HepG2 (cell line): ENCODE results near the gene SLCO1C1. TPM values are rescaled to one million over a fixed set of nuclear protein-coding genes. Genes with fewer than 3 reads are reported as not detected.
"Not testable (repeated sequence)": the region's sequence is repeated elsewhere in the genome, so short reads cannot be mapped to it uniquely, and the experiment has no call there.

Experiments
- ATAC-seq: fragments of 200-7000 bp; cut with Tn5 transposase; 3 replicates; pipeline ENCODE4 v1.9.1; 2020; ENCODE audit warnings: mild to moderate bottlenecking, moderate library complexity
- BruUV-seq: library from RNA; stranded (reverse); fragments of 400-500 nt; replicated peaks from 2 replicates; lab custom pipeline; 2021; lab: Mats Ljungman, UMichigan
- CTCF ChIA-PET: fragments of 300-600 bp; formaldehyde crosslinking; extraction: SDS; loops from one replicate; lab custom pipeline; 2021; ENCODE audit warnings: low total read pairs, inconsistent platforms, low intra/inter-chr PET ratio; lab: Yijun Ruan, JAX
- POLR2A ChIA-PET: fragments of 350-600 bp; sonication (Branson Sonifier 250); formaldehyde crosslinking; loops from one replicate; lab custom pipeline; 2020; ENCODE audit warnings: antibody characterized with exemption, inconsistent platforms; lab: Yijun Ruan, JAX
- DNase-seq: peaks from one replicate; pipeline ENCODE4 v3.0.0-alpha.2; 2015; ENCODE audit warnings: low spot score
- FAIRE-seq: peaks from 3 replicates; lab custom pipeline; 2011; peaks lifted over from hg19 to GRCh38; lab: Jason Lieb, UNC
- H2AFZ ChIP-seq: one replicate; pipeline ENCODE4 v1.6.1; 2011; ENCODE audit warnings: low read length, inconsistent platforms
- H3K27ac ChIP-seq: fragments of 300-600 bp; 3 replicates; pipeline ENCODE4 v1.8.0; 2011; ENCODE audit warnings: mixed run types, mild to moderate bottlenecking, mixed read lengths, low read length, inconsistent platforms; ENCODE audit not compliant: insufficient read depth; ENCODE audit errors: extremely low read length
- H3K27me3 ChIP-seq, 2 experiments: fragments of 200-600 bp in 1 of 2; 2 replicates in 1 of 2; 3 replicates in 1 of 2; pipeline versions ENCODE4 v1.6.0 to v1.8.0; 2011; ENCODE audit warnings: low read length in 2 of 2, mild to moderate bottlenecking in 2 of 2, moderate library complexity in 2 of 2, inconsistent platforms in 1 of 2; ENCODE audit not compliant: insufficient read depth in 2 of 2, control insufficient read depth in 1 of 2
- H3K36me3 ChIP-seq, 2 experiments: fragments of 200-600 bp in 1 of 2; replicated peaks in 1 of 2; 2 replicates in 1 of 2; 3 replicates in 1 of 2; pipeline versions ENCODE4 v1.5.1 to v1.8.0; 2011; ENCODE audit warnings: low read length in 2 of 2, inconsistent platforms in 1 of 2; ENCODE audit not compliant: insufficient read depth in 2 of 2, control insufficient read depth in 1 of 2
- H3K4me1 ChIP-seq: 2 replicates; pipeline ENCODE4 v1.5.1; 2012; ENCODE audit warnings: low read length, inconsistent platforms; ENCODE audit not compliant: insufficient read depth
- H3K4me2 ChIP-seq: 2 replicates; pipeline ENCODE4 v1.6.0; 2011; ENCODE audit warnings: low read depth, low read length, inconsistent platforms
- H3K4me3 ChIP-seq, 3 experiments: fragments of 200-600 bp in 1 of 3; sonication (generic), shearing (Covaris generic) in 1 of 3; replicated peaks in 1 of 3; 2 replicates each; pipeline ENCODE4 v1.5.1; 2011 to 2016; ENCODE audit warnings: low read length in 3 of 3, inconsistent platforms in 2 of 3, low read depth in 2 of 3, mild to moderate bottlenecking in 2 of 3, control low read depth in 1 of 3, mixed read lengths in 1 of 3; ENCODE audit not compliant: insufficient read depth in 1 of 3
- H3K79me2 ChIP-seq: one replicate; pipeline ENCODE4 v1.6.1; 2011; ENCODE audit warnings: low read length, inconsistent platforms; ENCODE audit not compliant: insufficient read depth
- H3K9ac ChIP-seq: 2 replicates; pipeline ENCODE4 v1.6.0; 2011; ENCODE audit warnings: mild to moderate bottlenecking, low read depth, low read length, inconsistent platforms; ENCODE audit not compliant: insufficient read depth
- H3K9me3 ChIP-seq: 2 replicates; pipeline ENCODE4 v1.5.1; 2012; ENCODE audit warnings: mild to moderate bottlenecking, low read length
- H4K20me1 ChIP-seq: 2 replicates; pipeline ENCODE4 v1.6.0; 2011; ENCODE audit warnings: inconsistent platforms, mild to moderate bottlenecking, low read length, moderate library complexity; ENCODE audit not compliant: insufficient read depth
- FOXM1 ChIP-seq: sonication (generic); formaldehyde crosslinking; IDR thresholded peaks from 2 replicates; pipeline ENCODE4 v1.5.0; 2020; ENCODE audit warnings: missing genetic modification reagents
- NPAS2 ChIP-seq: sonication (generic); formaldehyde crosslinking; IDR thresholded peaks from 2 replicates; pipeline ENCODE4 v1.8.0; 2022; ENCODE audit warnings: mild to moderate bottlenecking, missing genetic modification reagents, borderline replicate concordance
- TOPORS ChIP-seq: sonication (generic); formaldehyde crosslinking; IDR thresholded peaks from 2 replicates; pipeline ENCODE4 v1.8.0; 2023; ENCODE audit warnings: mild to moderate bottlenecking, missing genetic modification reagents
- ZSCAN20 ChIP-seq: sonication (generic); formaldehyde crosslinking; IDR thresholded peaks from 2 replicates; pipeline ENCODE4 v1.4.0; 2020; ENCODE audit warnings: missing genetic modification reagents, mild to moderate bottlenecking, borderline replicate concordance
- ZSCAN5A ChIP-seq: sonication (generic); formaldehyde crosslinking; IDR thresholded peaks from 2 replicates; pipeline ENCODE4 v1.8.0; 2022; ENCODE audit warnings: mild to moderate bottlenecking, missing genetic modification reagents, borderline replicate concordance
- WGBS: methylation state at CpG from one replicate; pipeline ENCODE4 v1.1.6; 2017; ENCODE audit warnings: low lambda C conversion rate; 5-methylcytosine and 5-hydroxymethylcytosine counted together
- in situ Hi-C: cut with HindIII; loops from 2 replicates; pipeline ENCODE4 v1.10.0; 2017; ENCODE audit warnings: low pct_unique_long_range_greater_than_20kb; ENCODE audit not compliant: extremely low pct_ligation_motif_present
- intact Hi-C: fragments of 100-400 bp; cut with micrococcal nuclease; formaldehyde crosslinking; loops from one replicate; pipeline ENCODE4 v1.10.0; 2022; ENCODE audit not compliant: unreplicated experiment
- polyA plus RNA-seq, 8 experiments: library from polyadenylated mRNA; depleted of rRNA in 3 of 8; stranded (reverse) in 7 of 8; unstranded in 1 of 8; fragments of >200 nt; fragmentation: Illumina TruSeq in 4 of 8; extraction: Trizol in 4 of 8; gene quantifications; 2 replicates each; pipeline versions ENCODE4 v1.2.1 to v1.2.3, GENCODE V29; 2011 to 2016; ENCODE audit warnings: low read depth in 4 of 8, missing spikeins in 1 of 8, mixed read lengths in 1 of 8; ENCODE audit not compliant: insufficient read depth in 1 of 8
- total RNA-seq, 5 experiments: library from RNA; depleted of rRNA; stranded (reverse); fragments of >200 nt; fragmentation: Illumina TruSeq; extraction: Trizol; gene quantifications; 2 replicates each; pipeline ENCODE4 v1.2.3, GENCODE V29; 2016; ENCODE audit warnings: low read depth in 1 of 5

SLCO1C1 gene
- total and polyA plus RNA-seq, 2 of the 13 experiments (the other 11 are each of a cell fraction or from before 2014, with no cell fraction given) = not detected

DNA sequence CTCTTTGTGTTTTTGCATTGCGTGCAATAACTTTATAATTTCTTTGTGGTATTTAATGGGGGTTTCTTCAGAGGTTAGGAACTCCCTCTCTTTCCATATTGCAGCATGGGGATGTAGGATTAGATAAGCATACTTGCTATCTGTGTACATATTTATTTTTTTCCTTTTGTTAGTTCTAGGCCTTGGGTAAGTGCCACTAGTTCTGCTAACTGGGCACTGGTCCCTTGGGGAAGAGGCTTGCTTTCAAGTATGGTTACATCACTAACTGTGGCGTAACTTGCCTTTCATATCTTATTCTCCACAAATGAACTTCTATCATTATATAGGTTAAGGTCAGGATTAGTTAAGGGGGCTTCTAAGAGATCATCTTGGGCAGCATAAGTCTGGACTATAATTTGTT lies 83.8 kb downstream of the SLCO1C1 start:
- BruUV-seq = no TSS peak
- Histone ChIP-seq H3K36me3 (no peaks in the 10 kb centered on the region), H3K9me3 (no peaks in the 10 kb centered on the region), H3K79me2 (no peaks in the 10 kb centered on the region), H4K20me1 (no peaks in the 10 kb centered on the region), H3K4me1 (no peaks in the 10 kb centered on the region), H2AFZ (no peak overlapping the region), H3K27me3 (no peaks in the 10 kb centered on the region), H3K4me2 (no peak overlapping the region), H3K9ac (no peak overlapping the region), H3K4me3 (no peak overlapping the region), H3K27ac (no peak overlapping the region)
- no peak for TF ChIP-seq FOXM1 (CRISPR knock-in tag)
- TF ChIP-seq NPAS2 (CRISPR knock-in tag) = no peak
- no peak for TF ChIP-seq ZSCAN5A (CRISPR knock-in tag)
- no peak for TF ChIP-seq TOPORS (CRISPR knock-in tag)
- no peak for TF ChIP-seq ZSCAN20 (CRISPR knock-in tag)
- no peak for DNase-seq
- intact Hi-C loops (no loop called here), in situ Hi-C loops (no loop called here)
- FAIRE-seq = no peak
- ATAC-seq = no peak
- CTCF ChIA-PET = no interaction called here
- POLR2A ChIA-PET = no interaction called here
- WGBS = 37% methylated on average over 2 of the region's 2 CpGs

- intact Hi-C loops, BruUV-seq, H3K9ac ChIP-seq, FAIRE-seq, ATAC-seq, H3K36me3 ChIP-seq, H3K79me2 ChIP-seq, H3K27ac ChIP-seq, H3K4me3 ChIP-seq, H3K27me3 ChIP-seq, H2AFZ ChIP-seq, H4K20me1 ChIP-seq, H3K4me2 ChIP-seq, CTCF ChIA-PET, in situ Hi-C loops, POLR2A ChIA-PET, DNase-seq, H3K4me1 ChIP-seq, H3K9me3 ChIP-seq: not testable (repeated sequence)
- WGBS = 11% methylated on average over 3 of the region's 3 CpGs
Measured at GRCh38 chr12:20779971-20780370, 84.8 kb downstream of the SLCO1C1 start.

DNA sequence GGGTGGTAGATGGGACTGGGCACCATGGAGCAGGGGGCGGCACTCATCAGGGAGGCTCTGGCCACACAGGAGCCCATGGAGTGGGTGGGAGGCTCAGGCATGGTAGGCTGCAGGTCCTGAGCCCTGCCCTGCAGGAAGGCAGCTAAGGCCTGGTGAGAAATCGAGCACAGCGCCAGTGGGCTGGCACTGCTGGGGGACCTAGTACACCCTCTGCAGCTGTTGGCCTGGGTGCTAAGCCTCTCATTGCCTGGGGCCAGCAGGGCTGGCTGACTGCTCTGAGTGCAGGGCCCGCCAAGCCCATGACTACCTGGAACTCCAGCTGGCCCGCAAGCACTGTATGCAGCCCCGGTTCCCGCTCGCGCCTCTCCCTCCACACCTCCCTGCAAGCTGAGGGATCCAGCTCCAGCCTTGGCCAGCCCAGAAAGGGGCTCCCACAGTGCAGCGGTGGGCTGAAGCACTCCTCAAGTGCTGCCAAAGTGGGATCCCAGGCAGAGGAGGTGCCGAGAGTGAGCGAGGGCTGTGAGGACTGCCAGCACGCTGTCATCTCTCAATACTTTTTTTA lies 88.7 kb downstream of the SLCO1C1 start:
- CTCF ChIA-PET, H4K20me1 ChIP-seq, H3K4me3 ChIP-seq, H3K9ac ChIP-seq, H2AFZ ChIP-seq, DNase-seq, H3K4me2 ChIP-seq, H3K4me1 ChIP-seq, H3K9me3 ChIP-seq, BruUV-seq, POLR2A ChIA-PET, H3K27ac ChIP-seq, FAIRE-seq, intact Hi-C loops, H3K27me3 ChIP-seq, in situ Hi-C loops, ATAC-seq, H3K79me2 ChIP-seq, H3K36me3 ChIP-seq: not testable (repeated sequence)
- WGBS = 70% methylated on average over 3 of the region's 13 CpGs
